Hematopoietic multipotent progenitor cell treated with erythropoietin and hydrocortisone succinate and interleukin-3 and kit ligand, for 6 days (in vitro differentiated cells): ENCODE data around the gene TRMT112.
A peak's percentile ranks its signal among the peaks of the same experiment; 100 is the strongest.

Experiments
- DNase-seq: peaks from one replicate; pipeline ENCODE4 v3.0.0-alpha.2; 2015

TRMT112 gene

GRCh38 chr11:64349404-64349803, 32.0 kb upstream of the TRMT112 start:
- no peak for DNase-seq

- DNase-seq = no peak
Observed at GRCh38 chr11:64349025-64349387, 31.6 kb upstream of the TRMT112 start.

GRCh38 chr11:64348383-64349024, 31.1 kb upstream of the TRMT112 start:
- no peak for DNase-seq

- DNase-seq = peak; percentile 22
Observed at GRCh38 chr11:64347193-64347867, 30.0 kb upstream of the TRMT112 start.

GRCh38 chr11:64344787-64345186, 27.4 kb upstream of the TRMT112 start:
- DNase-seq = no peak

- DNase-seq = peak; percentile 64
Observed at GRCh38 chr11:64343767-64344559, 26.6 kb upstream of the TRMT112 start.

GRCh38 chr11:64342869-64343745, 25.7 kb upstream of the TRMT112 start:
- DNase-seq = no peak

GRCh38 chr11:64341851-64342791, 24.8 kb upstream of the TRMT112 start:
- peak; percentile 93 for DNase-seq

GRCh38 chr11:64341429-64341828, 24.1 kb upstream of the TRMT112 start:
- DNase-seq = no peak

GRCh38 chr11:64340671-64341335, 23.4 kb upstream of the TRMT112 start:
- DNase-seq = peak; percentile 76

GRCh38 chr11:64339754-64340408, 22.5 kb upstream of the TRMT112 start, which contains the start of gene CCDC88B:
TSS of gene CCDC88B (plus strand) at chr11:64340204. CDS start at chr11:64340267, 63 bp downstream.
- DNase-seq = peak; percentile 66

GRCh38 chr11:64339286-64339685, 21.9 kb upstream of the TRMT112 start:
- DNase-seq = no peak

GRCh38 chr11:64338716-64339115, 21.4 kb upstream of the TRMT112 start:
- DNase-seq = no peak

- DNase-seq = no peak
Observed at GRCh38 chr11:64337538-64338249, 20.3 kb upstream of the TRMT112 start.

GRCh38 chr11:64334764-64335735, 17.7 kb upstream of the TRMT112 start:
- peak; percentile 99 for DNase-seq

- DNase-seq = no peak
Observed at GRCh38 chr11:64333556-64333955, 16.2 kb upstream of the TRMT112 start.

- peak; percentile 96 for DNase-seq
Observed at GRCh38 chr11:64331569-64332371, 14.4 kb upstream of the TRMT112 start.

- DNase-seq = no peak
Observed at GRCh38 chr11:64330888-64331287, 13.5 kb upstream of the TRMT112 start.
